Adrenal gland (tissue), 12 donors: Measurements from ENCODE around the gene ZFHX2. TPM values are rescaled to one million over a fixed set of nuclear protein-coding genes. Genes with fewer than 3 reads are reported as not detected.

ENCODE experiments used
- DNase-seq, 7 donors: peaks; one replicate each; pipeline ENCODE4 v3.0.0-alpha.2; 2019 to 2020
- H3K27ac ChIP-seq, 5 donors: fragments of 200-600 bp; sonication (generic) in 4 of 5; 1 replicate in 3 of 5; 2 replicates in 2 of 5; pipeline versions ENCODE4 v1.5.1 to v1.8.0; 2016 to 2020; ENCODE audit warnings: mild to moderate bottlenecking in 1 of 5
- H3K27me3 ChIP-seq: fragments of 200-600 bp; 2 replicates; pipeline ENCODE4 v1.8.0; 2021
- H3K36me3 ChIP-seq, 2 donors: fragments of 200-600 bp; replicated peaks in 1 of 2; 1 replicate in 1 of 2; 2 replicates in 1 of 2; pipeline versions ENCODE4 v1.5.1 to v1.8.0; 2018 to 2022
- H3K4me1 ChIP-seq, 2 donors: fragments of 200-600 bp; replicated peaks in 1 of 2; 1 replicate in 1 of 2; 2 replicates in 1 of 2; pipeline versions ENCODE4 v1.5.1 to v1.8.0; 2018 to 2021
- H3K4me3 ChIP-seq, 4 donors: fragments of 200-600 bp; sonication (generic) in 3 of 4; one replicate each; pipeline ENCODE4 v1.5.1; 2016 to 2018
- H3K9me3 ChIP-seq, 3 donors: fragments of 200-600 bp; sonication (generic) in 1 of 3; replicated peaks in 1 of 3; 1 replicate in 2 of 3; 2 replicates in 1 of 3; pipeline versions ENCODE4 v1.5.1 to v1.8.0; 2016 to 2021
- CTCF ChIP-seq, 6 experiments: fragments of 450-650 bp in 4 of 6; fragments of 200-600 bp in 2 of 6; sonication (generic) in 1 of 6; IDR thresholded peaks; 1 replicate in 5 of 6; 2 replicates in 1 of 6; pipeline versions ENCODE4 v1.5.1 to v1.8.0; 2016 to 2021; ENCODE audit warnings: antibody characterized with exemption in 6 of 6, mild to moderate bottlenecking in 2 of 6, moderate library complexity in 1 of 6
- POLR2A ChIP-seq, 2 donors: fragments of 450-650 bp; IDR thresholded peaks; one replicate each; pipeline ENCODE4 v1.6.1; 2017; ENCODE audit warnings: antibody characterized with exemption in 2 of 2, mild to moderate bottlenecking in 2 of 2, moderate library complexity in 1 of 2
- WGBS, 4 donors: extraction: QIAGEN DNeasy Blood & Tissue Kit in 2 of 4; methylation state at CpG; one replicate each; pipeline versions ENCODE4 v1.1.5 to v1.1.7; 2013 to 2017; 5-methylcytosine and 5-hydroxymethylcytosine counted together
- intact Hi-C, 2 donors: fragments of 100-400 bp; cut with DNase I; formaldehyde crosslinking; loops; one replicate each; pipeline versions ENCODE4 v1.14.1 to v1.15.0; 2022 to 2023
- polyA plus RNA-seq, 3 donors: library from polyadenylated mRNA; stranded (reverse); fragments of 200-250 nt in 2 of 3; fragments of 350-450 nt in 1 of 3; fragmentation: Illumina TruSeq in 1 of 3; extraction: RNeasy Lipid Tissue Mini Kit (QIAGEN cat#74804) in 1 of 3; gene quantifications; one replicate each; pipeline ENCODE4 v1.2.3, GENCODE V29; 2013 to 2014
- total RNA-seq, 9 donors: library from RNA; depleted of rRNA in 4 of 9; stranded (reverse); fragments of >200 nt in 4 of 9; fragments of 120-200 nt in 1 of 9; fragmentation: NEBNext Ultra II Directional in 1 of 9; extraction: Animal tissue kit (Norgen Biotek cat#: 25700) in 1 of 9; gene quantifications; one replicate each; pipeline versions ENCODE4 v1.1.0 to v1.2.4, GENCODE V29; 2013 to 2023
- donor health status: healthy with polysubstance abuse.
- donor health status: Bipolar disorder and iron deficiency.
- donor health status: DM: yes; HTN: yes; CAD: no.
- donor health status: DM: no; HTN: no; CAD: no.
- donor health status: DM: no; HTN: no; CAD: no.
- donor health status: DM: yes; HTN: yes; CAD: no.

The ZFHX2 gene
- total and polyA plus RNA-seq, 12 donors = 0.54 to 9.7 (median 2.3) TPM

GRCh38 chr14:23478109-23478759 is 73.3 kb downstream of the ZFHX2 start:
- intact Hi-C loops = loop anchor here (5.0 kb wide), 2 partner anchors 59 to 84 kb away; no protein-coding TSS in a partner anchor

GRCh38 chr14:23470947-23471346 is 80.6 kb downstream of the ZFHX2 start:
- intact Hi-C loops = loop anchor here in 1 of 2 donors (5.0 kb wide), 1 partner anchor 76 kb away; no protein-coding TSS in a partner anchor
- no peak for DNase-seq
- Histone ChIP-seq H3K36me3 (peaks cover 0 to 50% of the 10 kb centered on the region in 2 donors), H3K27me3 (no peaks in the 10 kb centered on the region), H3K9me3 (no peaks in the 10 kb centered on the region), H3K4me1 (peaks cover 3 to 7% of the 10 kb centered on the region in 2 donors), H3K4me3 (no peak overlapping the region), H3K27ac (no peak overlapping the region)
- TF ChIP-seq POLR2A (IDR thresholded peaks at IDR 0.05) = no peak
- TF ChIP-seq CTCF (IDR thresholded peaks at IDR 0.05) = no peak
- 76 to 100% (median 85%) methylated on average over 1 of the region's 1 CpG for WGBS, 4 donors

More at GRCh38 chr14:23478109-23478759, 73.3 kb downstream of the ZFHX2 start:
- Histone ChIP-seq H3K9me3 (no peaks in the 10 kb centered on the region), H3K36me3 (peaks cover 0 to 48% of the 10 kb centered on the region in 2 donors), H3K4me3 (no peak overlapping the region), H3K4me1 (no peaks in the 10 kb centered on the region), H3K27ac (no peak overlapping the region), H3K27me3 (no peaks in the 10 kb centered on the region)
- DNase-seq = peak; percentile 60 to 87 (median 69)
- WGBS, 4 donors = 19 to 43% (median 23%) methylated on average over 5 of the region's 5 CpGs
- TF ChIP-seq CTCF (IDR thresholded peaks at IDR 0.05) (peak; percentile 62 to 88 (median 82)), POLR2A (IDR thresholded peaks at IDR 0.05) (no peak)

Other genes starting within 250 kb of the ZFHX2 start
- gene PPP1R3E, start 248.9 kb downstream of the ZFHX2 start, total RNA-seq = 10 to 100 TPM in 4 of 9 donors, 1 to 10 TPM in 5; 2.2 to 16.6 (median 9.5) TPM
- 10 to 100 TPM; 16.8 to 82.8 (median 29.1) TPM for gene PPP1R3E, start 248.9 kb downstream of the ZFHX2 start, polyA plus RNA-seq
- gene BCL2L2, start 244.9 kb downstream of the ZFHX2 start, total RNA-seq = 10 to 100 TPM; 23.8 to 51.8 (median 36.6) TPM
- 10 to 100 TPM; 16.8 to 54.6 (median 44.6) TPM for gene BCL2L2, start 244.9 kb downstream of the ZFHX2 start, polyA plus RNA-seq
- 100 to 1,000 TPM in 4 of 9 donors, 10 to 100 TPM in 5; 18.3 to 200 (median 79.3) TPM for gene PABPN1, start 230.3 kb downstream of the ZFHX2 start, total RNA-seq
- 100 to 1,000 TPM in 2 of 3 donors, 10 to 100 TPM in 1; 97.8 to 632 (median 331) TPM for gene PABPN1, start 230.3 kb downstream of the ZFHX2 start, polyA plus RNA-seq
- gene SLC22A17, start 198.9 kb downstream of the ZFHX2 start, total RNA-seq = 10 to 100 TPM in 8 of 9 donors, 1 to 10 TPM in 1; 8.4 to 76.1 (median 21.4) TPM
- 100 to 1,000 TPM in 1 of 3 donors, 10 to 100 TPM in 2; 14.5 to 121 (median 53.9) TPM for gene SLC22A17, start 198.9 kb downstream of the ZFHX2 start, polyA plus RNA-seq
- 10 to 100 TPM in 1 of 9 donors, 1 to 10 TPM in 8; 2.1 to 12.9 (median 3.2) TPM for gene EFS, start 186.6 kb downstream of the ZFHX2 start, total RNA-seq
- gene EFS, start 186.6 kb downstream of the ZFHX2 start, polyA plus RNA-seq = 10 to 100 TPM in 2 of 3 donors, 1 to 10 TPM in 1; 3.7 to 49.4 (median 11.1) TPM
- gene IL25, start 179.0 kb downstream of the ZFHX2 start, total RNA-seq = not detected
- gene IL25, start 179.0 kb downstream of the ZFHX2 start, polyA plus RNA-seq = under 1 TPM in 1 of 3 donors, not detected in 2; 0.10 TPM
- 1 to 10 TPM in 1 of 9 donors, under 1 TPM in 3, not detected in 5; 0.34 to 2.5 (median 0.62) TPM for gene CMTM5, start 174.7 kb downstream of the ZFHX2 start, total RNA-seq
- 1 to 10 TPM in 2 of 3 donors, under 1 TPM in 1; 0.59 to 2.6 (median 1.9) TPM for gene CMTM5, start 174.7 kb downstream of the ZFHX2 start, polyA plus RNA-seq
- gene MYH6, start 143.5 kb downstream of the ZFHX2 start, total RNA-seq = 1 to 10 TPM in 1 of 9 donors, under 1 TPM in 3, not detected in 5; under 0.01 to 1.5 (median 0.14) TPM
- 1 to 10 TPM in 1 of 3 donors, under 1 TPM in 2; 0.27 to 5.2 (median 0.67) TPM for gene MYH6, start 143.5 kb downstream of the ZFHX2 start, polyA plus RNA-seq
- gene MYH7, start 116.1 kb downstream of the ZFHX2 start, total RNA-seq = 1 to 10 TPM in 2 of 9 donors, under 1 TPM in 3, not detected in 4; 0.06 to 7.1 (median 0.81) TPM
- gene MYH7, start 116.1 kb downstream of the ZFHX2 start, polyA plus RNA-seq = 1 to 10 TPM in 1 of 3 donors, under 1 TPM in 2; 0.11 to 4.3 (median 0.47) TPM
- 10 to 100 TPM; 24.4 to 61.3 (median 36.3) TPM for gene NGDN, start 82.1 kb downstream of the ZFHX2 start, total RNA-seq
- 10 to 100 TPM; 32.1 to 57.8 (median 40.5) TPM for gene NGDN, start 82.1 kb downstream of the ZFHX2 start, polyA plus RNA-seq
- 10 to 100 TPM; 11.2 to 41.7 (median 31.0) TPM for gene THTPA, start 4.5 kb upstream of the ZFHX2 start, total RNA-seq
- gene THTPA, start 4.5 kb upstream of the ZFHX2 start, polyA plus RNA-seq = 10 to 100 TPM; 11.5 to 26.5 (median 21.4) TPM
- 100 to 1,000 TPM in 2 of 9 donors, 10 to 100 TPM in 7; 35.2 to 142 (median 78.9) TPM for gene AP1G2, start 16.0 kb upstream of the ZFHX2 start, total RNA-seq
- 100 to 1,000 TPM in 2 of 3 donors, 10 to 100 TPM in 1; 27.9 to 587 (median 285) TPM for gene AP1G2, start 16.0 kb upstream of the ZFHX2 start, polyA plus RNA-seq
- 10 to 100 TPM in 1 of 9 donors, 1 to 10 TPM in 6, under 1 TPM in 2; 0.42 to 11.1 (median 2.6) TPM for gene JPH4, start 27.0 kb upstream of the ZFHX2 start, total RNA-seq
- gene JPH4, start 27.0 kb upstream of the ZFHX2 start, polyA plus RNA-seq = 10 to 100 TPM in 1 of 3 donors, 1 to 10 TPM in 2; 5.9 to 35.8 (median 9.4) TPM
- gene DHRS2, start 84.6 kb upstream of the ZFHX2 start, total RNA-seq = 1 to 10 TPM in 3 of 9 donors, under 1 TPM in 2, not detected in 4; 0.86 to 3.9 (median 1.2) TPM
- 1 to 10 TPM; 2.5 to 4.9 (median 2.7) TPM for gene DHRS2, start 84.6 kb upstream of the ZFHX2 start, polyA plus RNA-seq